ENCODE data around the gene SMIM35.

Gene SMIM35

DNA sequence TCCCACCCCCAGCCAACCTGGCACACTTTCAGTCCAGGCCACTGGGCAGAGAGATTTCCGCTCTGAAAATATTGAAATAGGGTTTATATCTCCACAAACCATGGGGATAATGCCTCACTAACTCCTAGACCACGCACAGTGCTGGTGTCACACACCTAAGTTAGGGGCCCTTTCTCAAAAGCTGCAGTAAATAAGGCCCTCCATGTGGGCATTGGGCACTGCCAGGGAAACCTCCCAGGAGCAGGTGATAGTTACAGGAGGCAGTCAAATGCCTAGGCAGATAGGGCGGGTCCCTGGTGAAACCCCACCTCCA lies 103.6 kb downstream of the SMIM35 start:
- no peak for ATAC-seq
- no peak for TF ChIP-seq TOX (CRISPR knock-in tag; IDR thresholded peaks at IDR 0.05; ENCODE audit: borderline replicate concordance)
- TF ChIP-seq, protein P1, sequence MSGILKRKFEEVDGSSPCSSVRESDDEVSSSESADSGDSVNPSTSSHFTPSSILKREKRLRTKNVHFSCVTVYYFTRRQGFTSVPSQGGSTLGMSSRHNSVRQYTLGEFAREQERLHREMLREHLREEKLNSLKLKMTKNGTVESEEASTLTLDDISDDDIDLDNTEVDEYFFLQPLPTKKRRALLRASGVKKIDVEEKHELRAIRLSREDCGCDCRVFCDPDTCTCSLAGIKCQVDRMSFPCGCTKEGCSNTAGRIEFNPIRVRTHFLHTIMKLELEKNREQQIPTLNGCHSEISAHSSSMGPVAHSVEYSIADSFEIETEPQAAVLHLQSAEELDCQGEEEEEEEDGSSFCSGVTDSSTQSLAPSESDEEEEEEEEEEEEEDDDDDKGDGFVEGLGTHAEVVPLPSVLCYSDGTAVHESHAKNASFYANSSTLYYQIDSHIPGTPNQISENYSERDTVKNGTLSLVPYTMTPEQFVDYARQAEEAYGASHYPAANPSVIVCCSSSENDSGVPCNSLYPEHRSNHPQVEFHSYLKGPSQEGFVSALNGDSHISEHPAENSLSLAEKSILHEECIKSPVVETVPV (CRISPR knock-in tag; IDR thresholded peaks at IDR 0.05): no peak
- TF ChIP-seq, protein P2, sequence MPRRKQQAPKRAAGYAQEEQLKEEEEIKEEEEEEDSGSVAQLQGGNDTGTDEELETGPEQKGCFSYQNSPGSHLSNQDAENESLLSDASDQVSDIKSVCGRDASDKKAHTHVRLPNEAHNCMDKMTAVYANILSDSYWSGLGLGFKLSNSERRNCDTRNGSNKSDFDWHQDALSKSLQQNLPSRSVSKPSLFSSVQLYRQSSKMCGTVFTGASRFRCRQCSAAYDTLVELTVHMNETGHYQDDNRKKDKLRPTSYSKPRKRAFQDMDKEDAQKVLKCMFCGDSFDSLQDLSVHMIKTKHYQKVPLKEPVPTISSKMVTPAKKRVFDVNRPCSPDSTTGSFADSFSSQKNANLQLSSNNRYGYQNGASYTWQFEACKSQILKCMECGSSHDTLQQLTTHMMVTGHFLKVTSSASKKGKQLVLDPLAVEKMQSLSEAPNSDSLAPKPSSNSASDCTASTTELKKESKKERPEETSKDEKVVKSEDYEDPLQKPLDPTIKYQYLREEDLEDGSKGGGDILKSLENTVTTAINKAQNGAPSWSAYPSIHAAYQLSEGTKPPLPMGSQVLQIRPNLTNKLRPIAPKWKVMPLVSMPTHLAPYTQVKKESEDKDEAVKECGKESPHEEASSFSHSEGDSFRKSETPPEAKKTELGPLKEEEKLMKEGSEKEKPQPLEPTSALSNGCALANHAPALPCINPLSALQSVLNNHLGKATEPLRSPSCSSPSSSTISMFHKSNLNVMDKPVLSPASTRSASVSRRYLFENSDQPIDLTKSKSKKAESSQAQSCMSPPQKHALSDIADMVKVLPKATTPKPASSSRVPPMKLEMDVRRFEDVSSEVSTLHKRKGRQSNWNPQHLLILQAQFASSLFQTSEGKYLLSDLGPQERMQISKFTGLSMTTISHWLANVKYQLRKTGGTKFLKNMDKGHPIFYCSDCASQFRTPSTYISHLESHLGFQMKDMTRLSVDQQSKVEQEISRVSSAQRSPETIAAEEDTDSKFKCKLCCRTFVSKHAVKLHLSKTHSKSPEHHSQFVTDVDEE (CRISPR knock-in tag; IDR thresholded peaks at IDR 0.05): no peak
- TF ChIP-seq TCF4 (CRISPR knock-in tag; IDR thresholded peaks at IDR 0.05; ENCODE audit: borderline replicate concordance): no peak
- no peak for TF ChIP-seq OSR1 (CRISPR knock-in tag; IDR thresholded peaks at IDR 0.05)
- TF ChIP-seq PPARA (CRISPR knock-in tag; IDR thresholded peaks at IDR 0.05; ENCODE audit: borderline replicate concordance): no peak
- TF ChIP-seq ZNF70 (CRISPR knock-in tag; IDR thresholded peaks at IDR 0.05): no peak
- no peak for TF ChIP-seq ZNF565 (CRISPR knock-in tag; conservative IDR thresholded peaks at IDR 0.05; ENCODE audit: low read depth)
- no peak for TF ChIP-seq ZC3H10 (CRISPR knock-in tag; IDR thresholded peaks at IDR 0.05)
- TF ChIP-seq, protein P3, sequence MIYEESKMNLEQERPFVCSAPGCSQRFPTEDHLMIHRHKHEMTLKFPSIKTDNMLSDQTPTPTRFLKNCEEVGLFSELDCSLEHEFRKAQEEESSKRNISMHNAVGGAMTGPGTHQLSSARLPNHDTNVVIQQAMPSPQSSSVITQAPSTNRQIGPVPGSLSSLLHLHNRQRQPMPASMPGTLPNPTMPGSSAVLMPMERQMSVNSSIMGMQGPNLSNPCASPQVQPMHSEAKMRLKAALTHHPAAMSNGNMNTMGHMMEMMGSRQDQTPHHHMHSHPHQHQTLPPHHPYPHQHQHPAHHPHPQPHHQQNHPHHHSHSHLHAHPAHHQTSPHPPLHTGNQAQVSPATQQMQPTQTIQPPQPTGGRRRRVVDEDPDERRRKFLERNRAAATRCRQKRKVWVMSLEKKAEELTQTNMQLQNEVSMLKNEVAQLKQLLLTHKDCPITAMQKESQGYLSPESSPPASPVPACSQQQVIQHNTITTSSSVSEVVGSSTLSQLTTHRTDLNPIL (CRISPR knock-in tag; IDR thresholded peaks at IDR 0.05; ENCODE audit: low read depth): no peak
- TF ChIP-seq CSDC2 (CRISPR knock-in tag; IDR thresholded peaks at IDR 0.05): no peak
- no peak for TF ChIP-seq ZFP30 (CRISPR knock-in tag; IDR thresholded peaks at IDR 0.05)
- TF ChIP-seq BACH2 (CRISPR knock-in tag; IDR thresholded peaks at IDR 0.05; ENCODE audit: borderline replicate concordance): no peak
- TF ChIP-seq SNAI2 (CRISPR knock-in tag; IDR thresholded peaks at IDR 0.05): no peak
- TF ChIP-seq ZNF8 (CRISPR knock-in tag; IDR thresholded peaks at IDR 0.05): no peak
- TF ChIP-seq GLIS3 (CRISPR knock-in tag; IDR thresholded peaks at IDR 0.05): no peak
- TF ChIP-seq ISL1 (CRISPR knock-in tag; IDR thresholded peaks at IDR 0.05): no peak
- TF ChIP-seq ARNTL (CRISPR knock-in tag; IDR thresholded peaks at IDR 0.05; ENCODE audit: borderline replicate concordance, low read depth): no peak

DNA sequence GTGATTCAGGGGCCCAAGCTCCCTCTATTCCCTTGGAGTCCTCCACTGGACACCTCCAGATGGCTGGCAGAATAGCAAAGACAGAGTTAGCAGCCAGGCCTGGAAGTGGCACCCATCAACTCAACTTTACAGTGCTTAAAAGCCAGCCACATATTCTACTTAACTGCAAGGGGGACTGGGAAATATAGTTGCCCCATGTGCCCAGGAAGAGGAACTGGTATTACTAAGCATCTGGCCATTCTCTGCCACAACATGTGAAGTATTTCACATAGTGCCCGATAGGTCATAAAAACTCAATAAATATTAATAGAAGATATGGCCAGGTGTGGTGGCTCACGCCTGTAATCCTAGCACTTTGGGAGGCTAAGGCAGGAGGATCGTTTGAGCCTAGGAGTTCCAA lies 106.0 kb downstream of the SMIM35 start:
- ATAC-seq: no peak

DNA sequence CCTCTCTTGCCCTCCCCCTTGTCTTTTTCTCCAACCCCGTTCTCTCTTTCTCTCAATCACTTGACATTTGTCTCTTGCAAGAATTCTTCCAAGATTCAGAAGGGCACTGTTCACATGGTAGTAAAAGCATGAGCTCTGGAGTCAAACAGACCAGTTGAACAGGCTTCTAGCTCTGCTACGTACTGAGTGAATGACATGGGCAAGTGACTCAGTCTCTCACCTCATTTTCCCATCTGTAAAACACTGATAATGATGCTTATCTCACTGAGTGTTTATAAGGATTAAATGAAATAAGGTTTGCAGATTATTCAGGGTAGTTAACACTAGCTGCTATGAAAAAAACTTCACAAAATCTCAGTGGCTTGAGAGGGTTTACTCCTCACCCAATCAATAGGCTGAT lies 106.5 kb downstream of the SMIM35 start:
- no peak for TF ChIP-seq ZNF565 (CRISPR knock-in tag; conservative IDR thresholded peaks at IDR 0.05; ENCODE audit: low read depth)
- no peak for TF ChIP-seq ISL1 (CRISPR knock-in tag; IDR thresholded peaks at IDR 0.05)
- TF ChIP-seq ZFP3 (CRISPR knock-in tag; IDR thresholded peaks at IDR 0.05): no peak
- no peak for TF ChIP-seq CSDC2 (CRISPR knock-in tag; IDR thresholded peaks at IDR 0.05)
- no peak for TF ChIP-seq ESRRG (CRISPR knock-in tag; IDR thresholded peaks at IDR 0.05)
- TF ChIP-seq OSR1 (CRISPR knock-in tag; IDR thresholded peaks at IDR 0.05): no peak
- ATAC-seq: no peak

More for the DNA sequence above, 106.0 kb downstream of the SMIM35 start:
- TF ChIP-seq GLIS3 (CRISPR knock-in tag; IDR thresholded peaks at IDR 0.05) (no peak), TOX (CRISPR knock-in tag; IDR thresholded peaks at IDR 0.05; ENCODE audit: borderline replicate concordance) (no peak), ZFP30 (CRISPR knock-in tag; IDR thresholded peaks at IDR 0.05) (no peak), CSDC2 (CRISPR knock-in tag; IDR thresholded peaks at IDR 0.05) (no peak), ZNF565 (CRISPR knock-in tag; conservative IDR thresholded peaks at IDR 0.05; ENCODE audit: low read depth) (no peak), TCF4 (CRISPR knock-in tag; IDR thresholded peaks at IDR 0.05; ENCODE audit: borderline replicate concordance) (no peak), BACH2 (CRISPR knock-in tag; IDR thresholded peaks at IDR 0.05; ENCODE audit: borderline replicate concordance) (no peak), ARNTL (CRISPR knock-in tag; IDR thresholded peaks at IDR 0.05; ENCODE audit: borderline replicate concordance, low read depth) (no peak), ESRRG (CRISPR knock-in tag; IDR thresholded peaks at IDR 0.05) (no peak)
- TF ChIP-seq, protein P4, sequence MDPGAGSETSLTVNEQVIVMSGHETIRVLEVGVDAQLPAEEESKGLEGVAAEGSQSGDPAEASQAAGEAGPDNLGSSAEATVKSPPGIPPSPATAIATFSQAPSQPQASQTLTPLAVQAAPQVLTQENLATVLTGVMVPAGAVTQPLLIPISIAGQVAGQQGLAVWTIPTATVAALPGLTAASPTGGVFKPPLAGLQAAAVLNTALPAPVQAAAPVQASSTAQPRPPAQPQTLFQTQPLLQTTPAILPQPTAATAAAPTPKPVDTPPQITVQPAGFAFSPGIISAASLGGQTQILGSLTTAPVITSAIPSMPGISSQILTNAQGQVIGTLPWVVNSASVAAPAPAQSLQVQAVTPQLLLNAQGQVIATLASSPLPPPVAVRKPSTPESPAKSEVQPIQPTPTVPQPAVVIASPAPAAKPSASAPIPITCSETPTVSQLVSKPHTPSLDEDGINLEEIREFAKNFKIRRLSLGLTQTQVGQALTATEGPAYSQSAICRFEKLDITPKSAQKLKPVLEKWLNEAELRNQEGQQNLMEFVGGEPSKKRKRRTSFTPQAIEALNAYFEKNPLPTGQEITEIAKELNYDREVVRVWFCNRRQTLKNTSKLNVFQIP (CRISPR knock-in tag; IDR thresholded peaks at IDR 0.05; ENCODE audit: borderline replicate concordance, low read depth): no peak

Data from SK-N-SH treated with all-trans-retinoic acid at 6 μM for 48 hours (cell line).